Gastroesophageal sphincter (tissue), 3 donors: ENCODE measurements around the gene CAPN5.

Experiments used
- POLR2A ChIP-seq, 2 donors: fragments of 450-650 bp; IDR thresholded peaks; one replicate each; pipeline ENCODE4 v1.6.1; 2017; ENCODE audit warnings: antibody characterized with exemption in 2 of 2, mild to moderate bottlenecking in 2 of 2, moderate library complexity in 1 of 2
- POLR2AphosphoS5 ChIP-seq: sonication (generic); formaldehyde crosslinking; IDR thresholded peaks from one replicate; pipeline ENCODE4 v1.6.1; 2017; ENCODE audit warnings: antibody characterized with exemption
- TF ChIP-seq, protein P1 (sequence below), 4 experiments: fragments of 200-600 bp in 2 of 4; fragments of 450-650 bp in 2 of 4; sonication (generic) in 1 of 4; IDR thresholded peaks; one replicate each; pipeline ENCODE4 v1.5.1; 2017 to 2019; ENCODE audit warnings: antibody characterized with exemption in 4 of 4, mild to moderate bottlenecking in 2 of 4, moderate library complexity in 2 of 4

DNA sequence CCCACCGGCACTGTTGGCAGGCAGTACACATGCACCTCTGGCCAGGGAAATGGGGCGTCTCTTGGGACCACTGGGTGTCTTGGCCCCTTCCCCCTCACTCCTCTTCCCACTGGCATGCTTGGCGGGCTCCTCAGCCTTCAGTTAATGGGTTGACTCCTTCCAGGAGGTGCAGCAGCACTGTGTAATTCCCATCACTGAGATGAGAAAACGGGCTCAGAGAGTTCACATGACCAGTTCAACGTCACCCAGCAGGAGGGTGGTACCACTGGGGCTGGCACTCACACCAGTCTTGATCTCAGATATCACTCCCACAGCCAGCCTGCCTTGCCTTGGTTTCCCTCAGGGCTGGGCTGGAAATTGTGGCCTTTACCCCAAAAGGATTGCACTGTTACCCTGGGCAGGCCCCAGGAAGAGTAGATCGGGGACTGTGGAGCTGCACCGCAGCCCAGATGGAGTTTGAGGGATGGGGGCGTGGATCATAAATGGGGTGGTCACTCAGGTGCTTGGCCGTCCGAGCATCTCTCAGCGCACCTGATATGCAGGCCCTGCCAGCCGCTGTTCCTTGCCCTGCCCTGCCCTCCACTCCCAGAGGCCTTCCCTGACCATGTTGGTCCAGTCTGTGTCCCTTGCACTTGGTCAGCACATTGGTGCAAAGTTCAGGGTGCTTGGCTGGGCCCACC lies 16.9 kb downstream of the CAPN5 start:
- TF ChIP-seq, protein P1, sequence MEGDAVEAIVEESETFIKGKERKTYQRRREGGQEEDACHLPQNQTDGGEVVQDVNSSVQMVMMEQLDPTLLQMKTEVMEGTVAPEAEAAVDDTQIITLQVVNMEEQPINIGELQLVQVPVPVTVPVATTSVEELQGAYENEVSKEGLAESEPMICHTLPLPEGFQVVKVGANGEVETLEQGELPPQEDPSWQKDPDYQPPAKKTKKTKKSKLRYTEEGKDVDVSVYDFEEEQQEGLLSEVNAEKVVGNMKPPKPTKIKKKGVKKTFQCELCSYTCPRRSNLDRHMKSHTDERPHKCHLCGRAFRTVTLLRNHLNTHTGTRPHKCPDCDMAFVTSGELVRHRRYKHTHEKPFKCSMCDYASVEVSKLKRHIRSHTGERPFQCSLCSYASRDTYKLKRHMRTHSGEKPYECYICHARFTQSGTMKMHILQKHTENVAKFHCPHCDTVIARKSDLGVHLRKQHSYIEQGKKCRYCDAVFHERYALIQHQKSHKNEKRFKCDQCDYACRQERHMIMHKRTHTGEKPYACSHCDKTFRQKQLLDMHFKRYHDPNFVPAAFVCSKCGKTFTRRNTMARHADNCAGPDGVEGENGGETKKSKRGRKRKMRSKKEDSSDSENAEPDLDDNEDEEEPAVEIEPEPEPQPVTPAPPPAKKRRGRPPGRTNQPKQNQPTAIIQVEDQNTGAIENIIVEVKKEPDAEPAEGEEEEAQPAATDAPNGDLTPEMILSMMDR (IDR thresholded peaks at IDR 0.05): no peak
- TF ChIP-seq POLR2AphosphoS5 (no peak), POLR2A (IDR thresholded peaks at IDR 0.05) (no peak)
